NCI-H82 (cell line): Measurements from ENCODE around the gene CCBE1.

Source experiments
- DNase-seq: peaks from one replicate; lab custom pipeline; 2025; lab: John Stamatoyannopoulos, UW

Gene CCBE1

DNA sequence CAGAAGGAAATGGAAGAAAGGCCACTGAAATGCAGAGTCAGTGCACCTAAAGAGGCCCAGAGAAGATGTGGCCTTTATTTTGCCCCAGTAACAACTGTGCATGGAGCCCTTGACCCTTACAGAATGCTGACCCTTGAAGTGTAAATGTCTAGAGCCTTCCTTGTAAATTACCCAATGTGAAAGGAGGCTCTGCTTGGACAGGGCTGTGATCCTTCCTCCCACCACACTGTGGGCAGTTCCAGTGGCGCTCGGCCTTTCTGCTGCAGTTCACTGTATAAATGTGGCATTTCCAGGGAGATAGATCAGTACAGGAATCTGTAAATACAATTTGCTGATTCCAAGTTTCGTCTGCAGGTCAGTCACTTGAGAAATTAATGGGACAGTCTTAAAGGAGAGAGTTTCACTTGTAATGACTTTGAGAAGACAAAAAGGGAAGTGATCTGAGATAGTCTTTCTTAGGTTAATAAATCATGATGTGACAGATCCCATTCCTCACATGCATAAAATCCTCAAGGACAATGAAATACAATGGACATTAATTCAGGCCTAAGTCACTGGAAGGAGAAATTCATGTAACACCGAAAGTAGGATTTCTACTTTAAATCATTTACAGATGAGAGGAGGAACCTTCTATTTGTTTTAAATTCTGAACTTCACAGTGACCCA is 204.3 kb downstream of the CCBE1 start:
- DNase-seq: no peak

DNA sequence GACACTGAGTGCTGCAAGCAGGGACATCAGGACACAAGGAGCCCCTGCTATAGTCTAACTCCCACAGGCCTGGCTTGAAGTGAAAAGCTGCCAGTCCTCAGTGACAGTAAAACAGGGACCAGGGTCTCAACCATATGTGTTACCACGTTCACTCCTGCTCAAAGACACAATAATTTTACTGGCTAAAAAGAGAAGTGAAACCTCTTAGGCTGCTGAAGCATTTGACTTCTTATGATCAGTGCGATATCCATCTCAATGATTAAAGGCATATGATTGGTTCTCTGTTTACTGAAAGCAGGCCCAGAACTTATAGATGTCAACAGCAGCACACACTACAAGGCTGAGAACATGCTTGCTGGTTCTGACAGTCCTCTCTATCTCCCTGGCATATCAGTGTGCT is 208.3 kb downstream of the CCBE1 start:
- DNase-seq: no peak

DNA sequence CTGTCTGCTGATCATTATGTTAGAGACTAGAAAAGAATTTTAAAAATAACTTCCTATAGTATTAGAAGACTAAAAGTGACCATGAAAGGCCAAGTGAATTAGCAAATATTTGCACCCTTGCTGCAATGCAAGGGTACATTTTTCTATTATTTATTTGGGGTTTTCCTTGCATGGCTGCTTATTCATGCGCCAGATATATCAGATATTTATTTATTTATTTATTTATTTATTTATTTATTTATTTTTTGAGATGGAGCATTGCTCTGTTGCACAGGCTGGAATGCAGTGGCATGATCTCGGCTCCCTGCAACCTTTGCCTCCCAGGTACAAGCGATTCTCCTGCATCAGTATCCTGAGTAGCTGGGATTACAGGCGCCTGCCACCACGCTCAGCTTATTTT is 211.8 kb downstream of the CCBE1 start:
- DNase-seq: no peak

DNA sequence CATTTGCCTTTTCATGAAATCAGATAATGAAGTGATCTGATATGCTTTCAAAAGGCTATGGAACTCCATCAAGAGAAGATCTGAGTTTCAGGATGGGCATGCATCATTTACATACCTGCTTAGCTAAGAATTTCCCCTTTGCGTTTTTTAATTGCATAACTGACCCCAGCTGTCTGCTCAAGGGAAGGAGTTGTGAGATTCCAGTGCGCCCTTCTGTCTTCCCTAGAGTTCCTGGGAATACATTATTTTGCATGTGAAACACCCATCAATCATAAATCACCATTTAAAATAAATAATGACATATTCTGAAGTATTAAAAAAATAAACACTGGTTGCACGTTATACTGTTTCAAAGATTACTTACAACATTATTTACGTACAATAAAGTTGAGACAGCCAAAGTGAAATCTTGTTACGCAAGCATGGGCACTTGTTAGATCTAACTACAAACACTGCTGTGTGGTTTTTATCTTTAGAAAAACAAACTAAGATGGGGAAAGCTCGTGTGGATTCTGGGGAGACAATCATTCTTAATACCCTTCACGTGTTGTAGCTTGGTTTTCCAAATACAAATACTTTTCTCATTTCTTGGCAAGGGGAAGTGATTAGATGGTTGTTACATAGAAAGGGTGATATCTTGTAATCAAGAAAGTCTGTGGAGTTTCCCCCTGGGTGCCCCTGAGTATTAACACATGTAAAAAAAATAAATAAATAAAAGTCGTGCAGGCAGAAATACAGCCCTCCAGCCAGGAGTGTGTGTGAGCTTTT is 212.5 kb downstream of the CCBE1 start:
- DNase-seq: no peak

DNA sequence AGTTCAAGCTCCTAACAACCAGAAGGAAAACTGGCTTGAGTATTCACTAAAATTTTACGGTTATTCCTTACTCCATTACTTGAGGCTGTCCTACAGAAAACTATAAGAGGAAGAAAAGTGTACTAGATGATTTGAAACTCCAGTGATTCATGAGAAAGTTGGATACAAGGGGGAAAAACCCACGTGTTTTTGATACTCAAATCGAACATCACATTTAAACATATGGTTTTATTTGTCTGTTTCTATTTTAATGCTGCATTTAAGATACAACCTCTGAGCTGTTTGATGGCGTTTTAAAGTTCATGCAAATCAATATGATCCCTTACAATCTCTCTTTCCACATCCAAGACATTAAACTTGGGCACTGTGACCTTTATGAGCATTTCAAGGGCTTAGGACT is 213.1 kb downstream of the CCBE1 start:
- no peak for DNase-seq

DNA sequence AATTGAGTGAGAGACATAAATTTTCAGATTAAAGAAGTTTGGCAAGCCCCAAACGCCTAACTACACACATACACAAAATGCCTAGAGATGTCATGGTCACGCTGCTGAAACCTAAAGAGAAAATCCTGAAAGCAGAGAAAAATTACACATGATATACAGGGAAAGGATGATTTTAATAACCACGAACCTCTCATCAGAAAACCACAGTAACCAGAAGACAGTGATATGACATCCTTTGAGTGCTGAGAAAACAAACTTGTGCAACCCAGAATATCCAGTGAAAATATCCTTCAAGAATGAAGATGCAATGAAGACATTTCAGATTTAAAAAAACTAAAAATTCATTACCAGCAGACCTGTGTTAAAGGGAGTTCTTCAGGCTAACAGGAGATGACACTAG is 215.8 kb downstream of the CCBE1 start:
- no peak for DNase-seq

DNA sequence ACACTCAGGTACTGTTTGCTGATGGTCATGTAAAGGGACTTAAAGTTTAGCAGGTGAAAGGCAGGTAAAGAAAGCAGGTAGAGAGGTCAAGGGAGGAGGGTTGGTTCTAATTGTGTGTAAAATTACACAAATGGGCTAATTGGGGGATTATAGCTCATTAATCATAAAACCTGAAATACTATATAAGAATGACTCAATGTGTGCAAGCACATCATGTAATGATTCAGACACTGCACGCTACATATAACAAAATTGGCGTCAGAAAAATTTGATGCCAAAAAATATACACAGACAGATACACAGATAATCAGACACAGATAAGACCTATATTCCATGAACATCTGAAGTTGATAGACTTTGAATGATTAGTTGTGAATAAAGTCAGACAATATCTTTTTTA is 217.4 kb downstream of the CCBE1 start:
- no peak for DNase-seq

DNA sequence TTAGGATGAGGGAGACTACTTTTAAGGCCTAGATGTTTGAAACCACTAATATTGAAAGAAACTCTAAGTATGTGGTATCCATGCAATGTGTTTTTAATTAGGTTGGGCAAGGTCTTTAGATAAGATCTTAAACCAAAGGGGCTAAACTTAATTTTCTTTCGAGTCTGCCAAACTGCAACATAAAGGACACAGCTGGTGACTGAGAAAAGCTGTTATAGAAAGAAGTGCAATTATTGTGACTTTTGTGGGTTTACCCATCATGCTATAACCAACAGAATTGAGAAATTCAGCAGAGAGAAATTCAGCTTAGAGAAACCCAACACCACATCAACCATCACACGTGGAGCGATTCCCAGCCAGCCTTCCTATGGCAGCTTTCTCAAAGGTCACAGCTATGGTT is 218.6 kb downstream of the CCBE1 start:
- DNase-seq: no peak

DNA sequence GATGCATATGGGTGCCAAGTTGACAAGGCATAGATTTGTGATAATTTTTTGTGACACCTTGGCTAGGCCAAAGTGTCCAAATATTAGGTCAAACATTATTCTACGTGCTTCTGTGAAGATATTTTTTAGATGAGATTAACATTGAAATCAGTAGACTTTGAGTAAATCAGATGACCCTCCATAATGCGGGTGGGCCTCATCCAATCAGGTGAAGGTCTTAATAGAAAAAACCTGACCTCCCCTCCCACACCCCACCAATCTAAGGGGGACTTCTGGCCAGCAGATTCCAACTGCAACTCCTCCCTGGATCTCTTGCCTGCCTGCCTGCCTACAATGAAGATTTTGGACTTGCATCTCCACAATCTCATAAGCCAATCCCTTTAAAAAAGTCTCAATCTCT is 219.4 kb downstream of the CCBE1 start:
- no peak for DNase-seq

DNA sequence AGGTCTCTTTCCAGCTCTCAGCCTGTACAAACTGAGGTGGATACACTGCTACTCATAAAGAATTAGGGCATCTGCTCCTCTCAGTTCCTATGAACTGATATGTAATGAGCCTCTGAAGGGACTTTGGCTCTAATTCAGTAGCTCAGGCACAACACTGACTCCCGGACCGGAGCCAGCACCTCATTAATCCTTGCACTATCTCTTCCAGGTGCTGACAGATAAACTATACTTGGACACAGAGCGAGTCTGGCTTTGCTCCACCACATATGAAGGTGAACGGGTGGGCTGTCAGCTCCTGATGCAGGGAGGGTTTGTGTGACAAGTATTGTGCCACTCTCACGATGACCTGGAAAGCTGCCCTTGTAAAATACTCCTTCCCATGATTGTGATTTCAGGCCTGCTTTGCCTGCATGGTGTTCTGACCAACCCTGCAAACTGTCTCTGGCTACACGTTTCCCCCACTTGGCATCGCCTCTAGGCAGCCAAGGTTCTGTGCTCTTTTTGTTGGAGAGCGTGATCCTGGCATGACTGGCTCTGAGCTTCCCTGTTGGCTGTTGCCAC is 226.6 kb downstream of the CCBE1 start:
- DNase-seq: no peak

DNA sequence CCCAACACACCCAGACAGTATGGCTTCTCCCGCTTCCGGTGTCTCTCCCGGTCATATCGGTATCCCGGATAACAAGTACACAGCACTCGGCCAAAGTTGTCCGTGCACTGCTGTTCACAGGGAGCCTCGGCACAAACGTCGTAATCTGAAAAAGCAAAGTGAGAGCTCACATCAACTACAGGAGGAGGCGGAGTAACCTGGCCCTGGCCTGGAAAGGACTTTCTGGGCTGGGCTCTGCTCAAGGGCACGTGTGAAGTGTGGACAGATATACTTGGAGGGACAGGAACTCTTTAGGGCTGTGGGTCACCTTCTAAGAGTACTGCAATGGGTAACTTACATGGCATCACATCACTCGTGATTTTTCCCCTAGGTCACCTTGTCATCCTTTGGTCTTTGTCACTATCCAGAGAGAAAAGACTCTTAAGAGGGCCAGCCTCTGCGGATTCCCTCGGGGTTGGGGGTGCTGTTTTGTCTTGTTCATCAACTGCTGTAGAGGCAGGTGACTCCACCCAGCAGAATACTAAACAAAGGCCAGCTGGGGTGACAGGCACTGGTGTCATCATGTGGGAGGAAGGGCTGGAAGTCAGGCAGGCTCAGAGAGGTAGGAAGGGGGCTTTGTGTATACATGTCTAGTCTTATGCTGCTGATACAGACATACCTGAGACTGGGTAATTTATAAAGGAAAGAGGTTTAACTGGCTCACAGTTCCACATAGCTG is 227.6 kb downstream of the CCBE1 start:
- no peak for DNase-seq

DNA sequence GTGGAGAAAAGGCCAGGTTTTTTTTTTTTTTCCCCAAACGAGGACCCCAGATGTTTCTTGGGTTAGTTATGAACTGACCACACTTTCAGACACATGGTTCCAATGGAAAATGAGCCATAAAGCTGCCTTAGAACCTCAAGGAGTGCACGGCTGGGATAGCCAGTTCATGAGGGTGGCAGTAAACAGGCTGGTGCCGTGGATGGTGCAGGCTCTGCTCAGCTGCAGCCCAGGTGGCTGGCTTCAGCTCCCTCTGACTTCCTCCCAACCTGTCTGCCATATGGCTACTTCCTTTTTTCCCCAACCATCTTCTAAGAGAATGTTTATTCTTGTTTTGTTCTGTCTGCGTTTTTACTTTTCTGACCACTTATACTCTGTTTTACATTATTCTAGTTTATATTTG is 228.4 kb downstream of the CCBE1 start:
- no peak for DNase-seq

DNA sequence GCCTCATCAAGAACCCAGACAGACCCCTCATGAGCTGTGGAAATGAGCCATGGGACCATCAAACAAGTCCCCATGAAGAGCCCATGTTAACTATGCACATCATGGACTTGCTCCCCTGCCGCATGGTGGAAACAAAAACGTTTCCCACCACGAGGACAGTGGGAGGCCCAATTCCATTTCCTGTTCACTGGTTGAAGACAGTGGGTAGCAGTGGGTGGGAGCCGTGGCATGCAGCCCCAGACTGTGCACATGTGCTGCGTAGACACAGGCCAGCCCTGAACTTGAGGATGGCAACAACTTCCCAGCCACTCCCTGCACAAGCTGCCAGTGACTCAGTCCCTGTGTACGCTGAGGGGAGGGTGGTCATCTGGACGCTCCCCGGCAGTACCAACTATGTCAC is 229.7 kb downstream of the CCBE1 start:
- no peak for DNase-seq

DNA sequence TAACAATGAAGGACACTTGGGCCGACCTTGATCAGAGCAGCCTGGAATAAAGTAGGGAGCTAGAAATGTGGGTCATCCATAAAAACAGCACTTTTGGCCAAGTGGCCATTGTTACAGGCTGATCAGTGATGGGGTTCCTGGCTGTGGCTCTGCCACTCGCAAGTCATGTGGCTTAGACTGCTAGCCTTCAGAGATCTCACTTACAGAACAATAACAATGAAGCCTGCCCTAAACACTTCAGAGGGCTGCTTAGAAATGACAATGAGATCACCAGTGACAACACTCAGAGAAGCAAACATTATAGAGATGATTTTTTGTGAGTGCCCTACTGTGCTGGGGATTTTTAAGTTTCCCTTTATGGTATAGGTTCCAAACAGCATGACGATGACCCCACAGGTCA is 230.2 kb downstream of the CCBE1 start:
- no peak for DNase-seq

DNA sequence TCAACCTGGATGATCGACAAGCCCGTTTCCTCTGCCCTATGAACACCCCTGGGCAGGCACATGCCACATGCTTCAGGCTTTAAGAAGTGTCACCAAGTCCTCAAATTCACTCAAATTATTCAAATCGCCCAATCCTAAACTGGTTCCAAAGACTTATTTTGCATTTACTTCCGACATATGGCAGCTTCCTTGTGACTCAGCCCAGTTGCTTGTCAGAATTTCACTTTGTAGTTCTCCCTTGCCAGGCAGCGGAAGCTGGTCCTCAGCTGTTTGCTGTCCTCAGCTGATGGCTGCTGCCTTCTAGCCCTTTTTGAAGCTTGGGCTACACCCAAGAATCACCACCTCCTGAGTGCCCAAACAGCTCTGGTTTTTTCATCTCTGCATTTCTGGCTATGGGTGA is 232.7 kb downstream of the CCBE1 start:
- no peak for DNase-seq

DNA sequence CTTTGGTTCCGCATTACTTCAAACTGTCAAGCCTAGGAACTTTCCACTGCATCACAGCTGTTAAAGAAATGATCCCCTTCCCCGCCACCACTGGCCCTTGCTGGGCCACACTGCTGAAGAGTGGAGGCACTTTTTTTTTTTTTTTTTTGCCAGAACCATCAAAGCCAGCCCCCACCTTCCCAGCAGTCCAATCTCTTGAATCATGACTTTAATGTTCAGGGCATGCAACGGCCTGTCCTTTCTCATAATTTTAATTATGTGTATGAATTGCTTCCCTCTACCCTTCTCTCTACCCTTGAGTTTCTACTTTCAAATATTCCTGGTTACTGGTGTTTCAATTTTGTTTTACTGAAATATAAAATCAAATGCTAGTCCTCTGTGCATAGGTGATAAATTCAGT is 236.1 kb downstream of the CCBE1 start:
- no peak for DNase-seq

DNA sequence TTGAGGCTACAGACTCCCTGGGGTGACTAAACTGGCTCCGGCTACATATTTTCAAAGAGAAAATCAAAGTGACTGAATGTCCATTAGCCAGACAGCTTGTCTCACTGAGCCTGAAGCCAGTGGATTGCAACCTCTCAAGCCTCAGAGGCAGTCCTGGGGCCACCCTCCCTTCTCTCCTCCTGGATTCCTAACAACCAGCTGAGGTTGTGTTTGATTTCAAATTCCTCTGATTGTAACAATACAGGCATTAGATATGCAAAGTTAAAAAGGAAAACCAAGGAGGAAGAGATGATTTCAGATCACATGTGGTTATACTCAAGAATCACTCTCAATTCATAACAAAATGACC is 237.2 kb downstream of the CCBE1 start:
- peak; percentile 1 for DNase-seq

DNA sequence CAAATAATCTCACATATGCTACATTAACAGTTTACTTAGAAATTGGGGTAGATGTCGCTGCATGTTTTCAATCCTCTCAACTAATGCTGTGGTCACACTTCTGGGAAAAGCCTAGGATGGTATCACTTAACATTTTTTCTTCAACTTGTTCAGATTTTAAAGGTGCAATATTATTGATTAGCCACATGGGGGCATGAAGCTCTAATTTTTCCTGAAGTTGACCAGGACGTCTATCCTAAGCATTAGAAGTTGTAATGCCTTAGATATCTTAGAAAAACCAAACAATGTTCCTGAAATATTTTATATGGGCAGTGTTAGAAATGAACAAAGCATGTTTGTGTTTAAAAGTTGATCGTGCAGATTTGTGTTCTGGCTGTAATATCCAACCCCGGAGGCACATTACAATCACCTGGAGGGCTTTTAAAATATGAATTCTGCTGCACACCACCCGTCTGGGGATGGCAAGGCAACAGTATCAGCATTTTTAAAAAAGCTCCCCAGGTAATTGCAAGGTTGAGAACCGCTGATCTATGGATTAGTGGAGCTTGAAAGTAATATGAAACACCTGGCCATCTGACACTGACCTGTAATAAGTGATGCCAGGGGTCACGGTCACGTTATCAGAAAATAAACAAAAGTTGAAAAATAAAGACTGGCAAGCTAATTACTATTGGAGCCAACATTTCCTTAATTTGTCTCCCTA is 237.7 kb downstream of the CCBE1 start:
- DNase-seq: peak; percentile 39

DNA sequence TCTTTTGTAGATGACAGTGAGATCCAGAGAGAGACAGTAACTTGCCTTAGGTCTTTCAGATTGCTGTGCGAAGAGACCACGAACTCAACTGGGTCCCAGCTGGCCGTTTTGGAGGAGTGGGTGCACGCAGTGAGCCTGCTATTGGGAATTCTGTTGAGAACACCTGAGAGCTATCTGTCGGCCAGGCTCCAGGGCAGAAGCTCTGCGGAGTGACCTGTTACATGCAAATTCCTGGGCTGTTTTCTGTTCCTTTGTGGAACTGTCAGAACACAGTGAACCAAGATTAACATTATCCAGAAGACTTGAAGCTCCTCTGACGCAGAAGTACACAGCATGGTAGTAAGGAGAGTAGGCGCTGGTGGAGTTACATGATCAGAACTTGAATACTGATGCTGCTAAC is 238.6 kb downstream of the CCBE1 start:
- DNase-seq: no peak

DNA sequence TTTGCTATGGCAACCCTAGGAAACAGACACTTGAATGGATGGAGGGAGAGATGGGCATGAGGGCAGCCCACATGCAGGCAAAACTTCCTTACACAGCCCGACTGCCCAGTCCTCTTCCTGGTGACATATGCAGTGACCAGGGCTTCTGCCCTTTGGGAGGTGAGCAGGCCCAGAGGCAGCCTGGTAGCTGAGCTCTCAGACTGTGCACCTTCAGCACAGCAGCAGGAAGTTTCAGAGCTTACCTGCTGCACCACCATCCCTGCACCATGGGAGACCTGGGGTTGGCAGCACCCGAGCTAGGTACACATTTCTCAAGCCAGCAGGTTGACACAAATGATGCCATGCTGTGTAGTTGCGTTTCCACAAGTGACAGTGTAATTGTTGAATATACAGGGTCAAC is 240.6 kb downstream of the CCBE1 start:
- no peak for DNase-seq

DNA sequence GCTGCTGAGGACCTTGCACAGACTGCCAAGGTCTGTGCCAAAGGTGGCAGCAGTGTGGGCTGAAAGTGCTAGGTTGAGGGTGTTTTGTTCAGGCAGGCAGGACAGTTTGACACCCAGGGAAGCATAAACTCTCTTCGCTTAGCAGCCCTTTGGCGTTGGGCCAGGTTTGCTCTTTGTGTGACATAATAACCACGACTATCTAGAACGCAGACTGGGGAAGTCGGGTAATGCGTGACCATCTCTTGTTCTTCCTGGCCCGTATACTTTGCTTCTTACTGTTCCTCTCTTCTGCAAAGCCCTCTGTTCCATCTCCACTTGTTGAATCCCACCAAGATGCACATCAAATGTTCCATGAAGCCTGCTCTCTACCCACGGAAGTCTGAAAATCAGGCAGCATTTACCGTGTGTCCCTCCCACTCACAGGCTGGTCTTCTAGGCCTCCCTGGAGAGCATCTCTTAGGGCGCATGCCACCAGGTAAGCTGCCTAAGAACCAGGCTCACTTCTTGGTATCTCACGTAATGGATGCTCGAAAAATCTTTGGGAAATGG is 241.4 kb downstream of the CCBE1 start:
- DNase-seq: peak; percentile 25
